GM18873 (cell line): Measurements from ENCODE around the gene NECTIN4.
"Not testable (repeated sequence)": the region's sequence is repeated elsewhere in the genome, so short reads cannot be mapped to it uniquely, and the experiment has no call there.

Experiments used
- ATAC-seq: cut with Tn5 transposase; IDR thresholded peaks from one replicate; pipeline ENCODE4 v1.9.1; 2021; ENCODE audit warnings: mild to moderate bottlenecking, moderate library complexity, moderate number of reproducible peaks; ENCODE audit not compliant: unreplicated experiment, low FRiP score

NECTIN4 gene

DNA sequence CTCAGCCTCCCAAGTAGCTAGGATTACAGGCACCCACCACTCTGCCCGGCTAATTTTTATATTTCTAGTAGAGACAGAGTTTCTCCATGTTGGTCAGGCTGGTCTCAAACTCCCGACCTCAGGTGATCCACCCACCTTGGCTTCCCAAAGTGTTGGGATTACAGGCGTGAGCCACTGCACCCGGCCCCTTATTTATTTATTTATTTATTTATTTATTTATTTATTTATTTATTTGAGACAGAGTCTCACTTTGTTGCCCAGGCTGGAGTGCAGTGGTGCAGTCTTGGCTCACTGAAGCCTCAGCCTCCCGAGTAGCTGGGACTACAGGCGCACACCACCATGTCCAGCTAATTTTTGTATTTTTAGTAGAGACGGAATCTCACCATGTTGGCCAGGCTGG lies 23.7 kb downstream of the NECTIN4 start:
- not testable (repeated sequence) for ATAC-seq

DNA sequence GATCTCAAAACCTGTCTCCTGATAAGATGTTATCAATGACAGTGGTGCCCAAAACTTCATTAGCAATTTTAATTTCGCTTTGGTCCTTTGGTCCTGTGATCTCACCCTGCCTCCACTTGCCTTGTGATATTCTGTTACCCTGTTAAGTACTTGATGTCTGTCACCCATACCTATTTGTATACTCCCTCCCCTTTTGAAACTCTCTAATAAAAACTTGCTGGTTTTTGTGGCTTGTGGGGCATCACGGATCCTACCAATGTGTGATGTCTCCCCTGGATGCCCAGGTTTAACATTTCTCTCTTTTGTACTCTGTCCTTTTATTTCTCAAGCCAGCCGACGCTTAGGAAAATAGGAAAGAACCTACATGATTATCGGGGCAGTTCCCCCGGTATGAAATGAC lies 25.4 kb downstream of the NECTIN4 start:
- ATAC-seq, result not testable (repeated sequence)

DNA sequence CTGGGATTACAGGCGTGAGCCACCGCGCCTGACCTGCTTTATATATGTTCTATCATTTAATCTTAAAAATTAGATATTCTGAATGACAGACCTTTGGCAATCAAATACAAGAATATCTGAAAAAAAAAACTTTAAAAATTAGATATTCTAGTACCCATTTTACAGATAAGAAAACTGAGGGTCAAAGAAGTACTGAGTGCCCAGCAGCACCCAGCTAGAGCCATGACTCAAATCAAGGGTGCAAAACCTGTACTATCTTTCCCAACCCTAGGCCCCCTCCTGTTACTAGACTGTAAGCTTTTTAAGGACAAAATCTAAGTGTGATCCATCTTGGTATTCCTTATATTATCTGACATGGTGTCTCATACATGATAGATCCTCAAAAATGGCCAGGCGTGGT lies 27.9 kb downstream of the NECTIN4 start:
- ATAC-seq, result no peak

DNA sequence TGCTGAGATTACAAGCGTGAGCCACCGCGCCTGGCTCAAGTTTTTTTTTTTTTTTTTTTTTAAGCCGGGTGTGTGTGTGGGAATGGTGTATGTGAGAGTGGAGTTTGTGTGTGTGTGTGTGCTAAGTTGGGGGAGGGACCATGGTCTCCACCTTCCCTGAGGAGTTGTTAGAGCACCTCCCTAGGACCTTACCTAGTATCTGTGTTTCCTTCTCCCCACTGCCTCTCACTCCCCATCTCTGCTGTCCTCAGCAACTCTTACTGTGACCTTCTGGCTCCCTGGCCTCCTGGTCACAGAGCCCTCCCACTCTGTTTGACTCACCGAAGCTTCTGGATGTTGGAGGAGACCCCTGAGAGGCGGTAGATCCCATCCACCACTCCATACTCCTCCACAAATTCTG lies 30.1 kb downstream of the NECTIN4 start:
- no peak for ATAC-seq

DNA sequence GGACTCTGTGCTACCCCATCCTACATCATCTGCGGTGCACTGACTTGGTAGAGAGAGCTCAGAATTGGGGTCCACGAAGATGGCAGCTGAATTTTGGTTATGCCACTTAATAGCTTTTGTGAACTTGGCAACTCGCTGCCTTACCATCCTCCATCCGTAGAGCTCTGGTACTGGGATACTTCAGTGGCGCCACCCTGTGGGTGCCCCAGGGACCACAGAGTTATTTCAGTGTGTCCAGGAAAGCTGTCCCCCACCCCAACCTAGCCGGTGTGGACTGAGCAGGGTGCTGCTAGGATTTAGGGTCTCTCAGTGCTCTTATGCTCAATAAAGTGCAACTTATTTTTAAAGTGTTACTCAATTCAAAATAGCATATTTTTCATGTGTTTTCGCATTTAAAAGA lies 34.6 kb downstream of the NECTIN4 start:
- ATAC-seq, result no peak

DNA sequence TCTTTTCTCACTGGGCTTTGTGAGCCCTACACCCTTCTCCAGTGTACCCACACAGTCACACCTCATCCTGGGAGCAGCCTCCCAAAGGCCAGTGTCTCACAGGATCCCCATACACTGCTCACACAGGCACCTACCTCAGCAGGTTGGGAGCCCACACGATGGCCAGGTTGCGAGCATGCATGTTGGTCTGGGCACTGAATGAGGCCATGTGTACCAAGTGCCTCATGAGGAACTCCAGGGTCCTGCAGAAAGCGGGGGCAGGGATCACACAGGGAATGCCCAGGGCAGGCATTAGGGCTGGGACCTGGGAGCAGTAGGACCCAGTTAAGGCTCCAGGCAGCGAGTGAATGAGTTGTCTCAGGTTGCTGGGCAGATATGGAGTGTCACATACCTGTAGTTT lies 35.1 kb downstream of the NECTIN4 start:
- ATAC-seq, result no peak

DNA sequence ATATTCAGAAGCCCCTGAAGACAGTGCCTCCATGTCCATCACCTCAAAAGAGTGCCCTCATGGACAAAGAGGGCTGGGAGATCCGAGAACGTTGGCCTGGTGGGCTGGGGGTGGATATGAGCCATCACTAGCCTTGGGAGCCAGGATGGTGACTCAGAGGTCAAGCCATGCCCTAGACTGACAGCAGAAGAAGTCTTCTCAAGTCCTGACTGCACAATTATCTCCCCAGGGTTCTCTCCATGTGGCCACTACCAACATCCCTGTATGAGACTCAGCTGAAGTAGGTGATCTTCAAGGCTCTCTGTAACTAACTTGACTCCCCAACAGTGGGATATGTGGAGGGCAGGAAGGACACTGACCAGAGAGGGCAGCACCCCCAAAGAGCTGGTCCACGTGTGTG lies 36.5 kb downstream of the NECTIN4 start:
- no peak for ATAC-seq

DNA sequence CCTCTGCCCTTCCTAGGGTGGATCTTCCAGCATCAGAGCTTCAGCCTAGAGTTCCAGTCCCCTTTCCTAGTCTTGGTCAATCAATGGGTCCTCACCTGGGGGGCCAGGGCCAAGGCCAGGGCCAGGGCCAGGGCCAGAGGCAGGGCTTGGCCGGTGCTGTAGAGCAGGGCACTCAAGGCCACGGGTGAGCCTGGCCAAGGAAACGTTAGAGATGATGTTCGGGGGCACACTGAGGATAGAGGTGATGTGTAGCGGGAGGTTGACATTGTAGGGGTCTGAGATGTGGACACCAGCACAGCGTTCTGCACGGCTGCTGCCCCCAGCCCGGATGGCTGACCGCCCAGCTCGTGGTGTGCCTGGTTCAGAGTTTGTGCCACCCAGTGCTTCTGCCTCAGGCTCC lies 38.1 kb downstream of the NECTIN4 start:
- ATAC-seq, result no peak

DNA sequence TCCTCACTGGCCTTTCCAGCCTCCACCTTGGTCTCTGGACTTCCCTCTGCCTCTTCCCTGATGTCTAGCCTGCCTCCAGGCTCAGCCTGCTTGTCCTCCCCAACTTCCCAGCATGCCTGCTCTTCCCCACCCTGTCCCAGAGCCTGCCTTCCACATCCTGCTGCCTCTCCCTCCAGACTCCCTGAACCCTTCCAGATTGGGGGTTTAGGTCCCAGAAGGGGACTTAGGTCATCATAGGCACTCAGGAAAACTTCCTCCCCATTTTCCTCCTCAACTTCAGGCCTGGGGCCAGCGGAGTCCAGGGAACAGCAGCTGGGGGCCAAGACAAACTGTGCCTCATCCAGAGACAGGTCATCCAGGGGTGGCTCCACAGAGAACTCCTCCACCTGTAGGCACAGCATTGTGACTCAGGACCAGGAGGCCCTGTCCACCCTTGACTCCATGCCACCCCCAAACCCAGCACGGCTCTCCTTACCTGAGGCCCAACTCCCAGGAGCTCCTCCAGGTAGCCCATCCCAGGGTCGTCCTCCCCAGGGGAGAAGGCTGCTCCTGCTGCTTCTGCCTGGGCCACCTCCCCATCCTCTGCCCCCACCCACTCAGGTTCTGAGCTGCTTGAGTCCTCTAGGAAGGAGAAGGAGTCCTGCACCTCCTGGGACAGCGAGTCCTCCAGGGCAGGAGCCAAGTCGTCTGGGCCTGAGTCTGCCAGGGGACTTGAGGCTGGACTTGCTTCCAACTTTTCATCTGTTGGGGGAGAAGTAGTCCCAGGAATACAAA lies 40.2 kb downstream of the NECTIN4 start:
- ATAC-seq, result no peak

DNA sequence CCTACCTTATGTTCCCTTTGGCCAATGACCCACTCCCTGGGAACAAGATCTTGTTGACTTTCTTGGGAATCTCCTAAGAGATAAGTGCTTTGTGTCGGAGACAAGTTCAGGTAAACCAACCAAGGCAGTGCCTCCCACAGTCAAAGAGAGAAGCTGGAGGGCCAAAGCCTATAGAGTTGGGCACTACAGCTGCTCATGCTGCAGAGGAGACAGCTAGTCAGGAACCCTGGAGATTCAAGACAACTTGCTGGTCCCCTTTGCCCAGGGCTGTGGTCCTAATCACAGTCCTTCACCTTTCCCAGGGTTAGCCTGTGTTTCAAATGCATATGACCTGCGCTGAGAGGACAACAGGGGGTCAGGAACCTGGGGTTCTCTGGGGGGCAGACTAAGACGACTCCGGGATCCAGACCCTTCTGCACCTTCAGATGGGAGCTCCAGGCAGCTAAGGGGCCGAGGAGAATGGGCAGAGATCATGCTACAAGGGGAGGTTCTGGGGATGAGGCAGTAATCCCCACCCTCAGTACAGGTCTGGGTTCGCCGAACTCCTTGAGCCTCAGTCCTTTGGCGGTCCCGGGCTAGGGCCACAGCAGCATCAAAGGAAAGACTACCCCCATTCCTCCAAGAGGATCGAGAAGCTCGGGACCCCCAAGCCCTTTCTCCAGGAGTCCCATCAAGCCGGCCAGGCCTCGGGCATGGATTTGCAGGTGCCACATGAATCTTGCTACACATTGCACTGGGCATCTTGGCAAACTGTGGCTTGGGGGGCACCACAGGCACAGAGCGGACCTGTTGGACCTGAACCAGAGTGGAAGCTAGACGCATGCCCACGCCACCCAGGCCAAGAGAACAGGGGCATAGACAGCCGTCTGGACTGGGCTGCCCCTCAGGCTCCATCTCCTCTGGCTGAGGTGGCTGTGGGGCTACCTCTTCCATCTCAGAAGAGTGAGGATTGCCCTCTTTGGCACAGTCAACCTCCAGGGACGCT lies 41.6 kb downstream of the NECTIN4 start:
- no peak for ATAC-seq

DNA sequence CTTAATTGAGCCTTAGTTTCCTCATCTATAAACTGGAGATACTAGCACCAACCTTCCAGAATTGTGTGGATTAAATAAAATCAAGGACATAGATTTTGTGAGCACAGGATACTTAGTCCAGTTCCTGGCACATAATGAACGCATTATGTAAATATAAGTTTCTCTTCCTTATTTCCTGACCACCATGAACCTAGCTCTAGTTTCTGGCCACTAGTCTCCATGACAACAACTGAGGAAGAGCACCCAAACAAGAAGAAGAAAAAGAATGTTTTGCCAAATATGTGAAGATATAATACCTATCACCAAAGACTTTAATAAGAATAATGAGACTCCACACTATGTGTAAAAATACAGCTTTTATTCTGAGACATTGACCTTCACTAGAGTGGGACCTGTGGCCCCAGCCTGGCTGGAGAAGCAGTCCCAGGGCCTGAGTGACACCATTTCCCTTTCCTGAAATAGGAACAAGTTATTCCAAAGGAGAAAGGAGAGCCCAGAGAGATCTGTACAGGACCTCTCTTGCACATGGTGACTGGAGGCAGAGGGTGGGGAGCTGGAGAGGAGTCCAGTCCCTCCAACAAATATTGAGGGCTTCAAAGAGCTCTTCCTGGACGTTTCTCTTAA lies 42.6 kb downstream of the NECTIN4 start:
- ATAC-seq, result peak; percentile 37

DNA sequence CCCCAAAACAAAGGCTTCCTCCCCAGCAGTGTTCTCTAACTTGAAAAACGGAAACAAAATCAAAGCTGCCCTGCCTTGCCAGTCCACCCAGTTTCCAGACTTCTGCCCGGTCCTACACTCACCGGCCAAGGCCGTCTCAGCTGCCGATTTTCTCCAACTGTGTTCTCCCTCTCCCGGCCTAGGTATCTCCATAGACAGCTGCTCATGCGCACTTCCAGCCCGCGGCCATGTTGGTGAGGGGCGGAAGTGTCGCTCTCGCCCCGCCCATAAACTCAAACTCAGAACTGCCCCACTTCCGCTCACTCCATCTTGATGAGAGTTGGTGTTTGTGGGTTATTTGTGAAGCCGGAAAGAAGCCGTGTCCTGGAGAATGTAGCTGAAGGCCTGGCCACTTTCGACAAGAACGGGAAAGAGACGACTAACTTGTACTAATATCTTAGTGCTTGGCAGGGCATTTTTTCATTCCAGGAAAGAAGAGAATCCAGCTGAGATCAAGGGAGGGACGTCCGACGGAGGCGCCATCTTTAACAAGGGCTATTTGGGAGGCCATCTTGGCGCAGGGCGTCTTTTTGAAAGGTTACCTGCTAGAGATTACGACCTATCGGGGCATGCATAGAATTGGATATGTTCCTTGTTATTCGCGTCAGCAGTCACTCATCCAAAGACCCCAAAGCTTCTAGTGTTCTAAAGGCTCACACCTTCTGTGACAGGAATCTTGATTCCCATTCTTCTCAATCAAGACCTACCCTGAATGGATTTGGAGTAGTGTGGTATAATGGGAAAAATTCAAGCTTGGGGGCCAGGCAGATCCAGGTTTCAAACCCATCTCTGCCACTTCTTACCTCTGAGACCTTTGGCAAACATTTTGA lies 43.4 kb downstream of the NECTIN4 start, which contains the start of gene USF1:
Gene USF1, minus strand, starts transcription at position 242 of the 869 bp plus-strand sequence. CDS start 2,702 bp downstream, outside the sequence.
- ATAC-seq, result peak; percentile 50

DNA sequence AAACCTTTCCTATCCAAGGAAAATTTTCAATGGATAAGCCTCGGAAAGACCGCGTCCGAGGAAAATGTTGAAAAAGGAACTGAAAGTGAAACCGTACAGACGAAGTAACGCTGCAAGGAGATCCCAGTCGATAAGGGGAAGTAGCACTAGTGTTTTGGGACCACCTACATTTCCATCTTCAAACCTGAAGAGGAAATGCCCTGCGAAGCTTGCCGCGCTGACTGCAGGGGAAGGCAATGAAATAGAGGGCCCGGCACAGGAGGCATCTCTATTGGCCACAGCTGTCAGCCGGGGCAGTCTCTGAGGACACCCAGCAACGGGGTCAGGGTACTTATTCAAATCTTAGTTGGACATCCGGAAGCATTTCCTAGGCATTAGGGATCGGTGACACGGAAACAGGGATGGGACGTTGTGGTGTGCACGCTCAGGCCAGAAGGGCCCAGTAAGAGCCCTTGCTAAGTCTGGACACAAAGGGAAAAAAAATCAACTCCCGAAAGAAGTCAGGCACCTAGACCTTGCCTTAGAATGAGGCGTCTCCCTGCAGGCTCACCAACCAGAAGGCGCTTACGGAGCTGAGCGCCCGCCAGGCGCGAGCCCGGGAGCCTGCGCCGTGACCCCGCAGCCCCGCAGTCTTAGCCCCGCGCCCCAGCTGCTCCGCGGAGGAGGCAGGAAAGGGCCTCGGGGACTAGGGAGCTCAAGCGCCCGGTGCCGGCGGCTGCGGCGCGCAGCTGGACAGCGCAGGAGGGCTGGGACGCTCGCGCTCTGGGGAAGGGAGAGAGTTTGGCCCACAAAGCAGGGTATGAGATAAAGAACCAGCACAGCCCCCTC lies 44.2 kb downstream of the NECTIN4 start:
- ATAC-seq, result peak; percentile 3

DNA sequence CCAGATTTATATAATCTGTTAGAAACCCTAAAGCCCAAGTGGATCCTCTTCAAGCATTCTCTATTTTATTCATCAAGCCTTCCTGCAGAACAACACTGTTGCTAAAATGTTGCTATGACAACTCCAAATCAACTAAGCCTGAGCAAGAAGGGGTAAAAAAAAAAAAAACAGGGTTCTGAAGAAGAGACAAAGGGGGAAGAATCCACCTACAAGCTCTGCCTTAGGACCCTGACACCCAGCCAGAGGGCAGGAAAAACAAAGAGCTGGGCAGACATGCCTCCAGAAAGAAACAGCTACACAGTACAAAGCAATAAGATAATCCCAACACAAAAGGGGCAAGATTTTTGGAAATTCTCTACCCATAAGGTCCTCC lies 44.8 kb downstream of the NECTIN4 start:
- ATAC-seq, result no peak

DNA sequence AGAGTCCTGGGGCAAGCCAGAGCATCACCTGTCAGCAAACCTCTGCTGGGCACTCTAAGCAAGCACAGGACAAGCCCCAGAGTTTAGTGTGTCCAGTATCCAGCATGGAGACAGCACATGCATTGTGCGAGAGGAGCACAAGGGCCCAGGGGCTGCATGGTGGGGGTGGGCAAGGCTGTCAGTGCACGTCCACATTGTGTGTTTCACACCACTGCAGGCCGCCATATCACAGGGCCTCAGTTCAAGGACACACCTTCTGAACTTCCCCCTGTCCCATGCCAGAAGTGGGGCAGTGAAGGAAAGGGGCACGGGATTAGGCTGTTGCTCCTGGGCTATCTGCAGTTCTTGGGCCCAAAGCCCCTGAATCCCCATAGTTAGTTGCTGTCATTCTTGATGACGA lies 49.8 kb downstream of the NECTIN4 start:
- ATAC-seq, result no peak

DNA sequence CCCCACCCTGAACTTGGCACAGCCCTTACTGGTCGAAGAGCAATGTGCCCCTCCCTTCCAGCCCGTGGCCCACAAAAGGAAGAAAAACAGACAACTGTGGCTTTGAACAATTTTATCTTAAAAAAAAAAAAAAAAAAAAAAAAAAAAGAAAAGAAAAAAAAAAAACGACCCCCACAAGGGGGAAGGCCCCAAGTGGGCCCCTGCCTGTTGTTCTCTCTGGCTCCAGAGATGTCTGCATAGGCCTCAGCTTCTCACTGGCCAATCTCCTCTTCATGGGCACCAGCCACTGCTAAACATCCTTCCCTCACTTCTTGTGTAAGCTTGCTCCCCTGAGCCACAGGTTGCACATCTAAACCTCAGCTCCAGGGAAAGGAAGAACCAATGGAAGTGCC lies 50.2 kb downstream of the NECTIN4 start:
- ATAC-seq, result no peak

DNA sequence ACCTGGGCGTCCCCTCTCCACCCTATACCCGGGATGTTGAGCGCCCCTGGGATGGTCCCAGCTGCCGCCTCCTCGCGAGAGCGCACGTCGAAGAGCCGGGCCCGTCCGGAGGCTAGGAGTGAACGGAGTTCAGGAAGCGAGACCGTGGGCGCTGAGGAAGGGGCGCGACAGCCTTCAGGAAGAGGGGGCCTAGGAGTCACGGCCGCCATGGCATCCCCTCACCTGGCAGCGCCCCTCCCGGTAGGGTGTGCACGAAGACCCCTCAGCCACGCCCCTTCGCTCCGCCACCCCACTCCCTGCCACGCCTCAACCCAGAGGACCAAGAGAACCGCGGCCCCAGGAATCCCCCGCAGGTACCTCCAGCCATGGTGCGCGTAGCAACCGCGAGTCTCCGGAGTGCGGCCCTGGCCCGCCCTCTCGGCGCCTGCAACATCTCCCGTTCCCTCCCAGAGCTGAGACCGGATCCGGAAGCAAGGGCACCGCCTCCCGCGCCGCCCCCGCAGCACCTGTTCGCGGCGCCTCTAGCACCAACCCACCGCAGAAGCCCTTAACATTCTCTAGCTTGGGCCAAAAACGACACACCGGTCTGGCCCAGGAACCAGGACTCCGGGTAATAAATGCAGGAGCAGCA lies 50.7 kb downstream of the NECTIN4 start, which contains the start of gene TSTD1:
Gene TSTD1, minus strand, starts transcription at position 442 of the 631 bp plus-strand sequence. Its CDS starts 75 bp downstream, at position 367.
- peak; percentile 79 for ATAC-seq

DNA sequence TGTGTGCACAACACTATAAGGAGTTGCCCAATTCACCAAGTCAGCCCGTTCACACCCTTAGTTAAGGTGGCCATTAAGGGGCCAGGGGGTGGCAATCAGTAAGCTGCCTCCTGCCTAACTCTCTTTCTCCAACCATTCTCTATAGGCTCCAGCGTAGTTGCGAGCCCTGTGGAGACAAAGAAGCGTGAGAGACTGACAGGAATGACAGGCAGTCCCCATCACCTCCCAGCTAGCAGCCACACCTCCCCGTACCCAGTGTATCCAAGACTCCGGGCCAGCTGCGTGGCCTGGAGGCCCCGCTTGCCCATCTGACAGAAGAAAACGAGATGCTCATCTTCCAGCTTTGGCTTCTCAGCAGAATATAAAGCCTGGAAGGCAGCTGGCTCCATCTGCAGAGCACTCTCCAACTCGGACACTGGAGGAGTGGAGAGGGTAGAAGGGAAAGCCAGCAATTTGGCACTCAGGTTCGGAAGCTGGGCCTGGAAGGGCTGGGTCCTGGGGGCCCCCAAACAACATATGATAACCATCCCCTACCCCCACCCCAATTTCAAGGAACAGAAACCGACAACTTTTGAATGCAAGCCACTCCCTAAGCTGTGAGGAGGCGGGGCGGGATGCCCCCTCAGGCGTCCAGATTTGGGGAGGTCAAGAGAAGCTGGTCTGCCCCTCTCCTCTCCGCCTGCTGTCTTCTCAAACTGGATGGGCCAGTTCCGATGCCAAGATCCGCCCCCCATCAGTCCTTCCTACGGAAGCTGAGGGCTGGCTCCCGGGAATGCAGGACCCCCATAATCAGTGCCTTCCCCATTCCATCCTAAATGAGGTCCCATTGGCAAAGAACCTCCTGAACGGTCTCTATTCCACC lies 51.5 kb downstream of the NECTIN4 start:
- no peak for ATAC-seq
